ENCODE results near the gene CSGALNACT2.

Gene CSGALNACT2

GRCh38 chr10:43206391-43207235 lies 68.4 kb downstream of the CSGALNACT2 start:
- peaks cover 5% of the 10 kb centered on the region; the same call in 1 of the 2 replicates for H3K4me1 ChIP-seq (ENCODE audit: insufficient read depth, low read length)
- H3K9ac ChIP-seq (ENCODE audit: low read depth, low read length): no peak overlapping the region
- no peaks in the 10 kb centered on the region for H3K36me3 ChIP-seq (ENCODE audit: insufficient read depth, low read length)
- H3K9me3 ChIP-seq (ENCODE audit: control insufficient read depth, insufficient read depth, low read length): no peaks in the 10 kb centered on the region

- no peak overlapping the region for H3K9ac ChIP-seq (ENCODE audit: low read depth, low read length)
- H3K4me1 ChIP-seq (ENCODE audit: insufficient read depth, low read length): peaks cover 5% of the 10 kb centered on the region; the same call in 1 of the 2 replicates
- H3K36me3 ChIP-seq (ENCODE audit: insufficient read depth, low read length): no peaks in the 10 kb centered on the region
- no peaks in the 10 kb centered on the region for H3K9me3 ChIP-seq (ENCODE audit: control insufficient read depth, insufficient read depth, low read length)
These were observed 70.2 kb downstream of the CSGALNACT2 start for GRCh38 chr10:43208147-43209073.

GRCh38 chr10:43209074-43209455 lies 70.8 kb downstream of the CSGALNACT2 start:
- no peaks in the 10 kb centered on the region for H3K9me3 ChIP-seq (ENCODE audit: control insufficient read depth, insufficient read depth, low read length)

GRCh38 chr10:43209651-43210141 lies 71.5 kb downstream of the CSGALNACT2 start:
- no peak overlapping the region for H3K9ac ChIP-seq (ENCODE audit: low read depth, low read length)
- no peaks in the 10 kb centered on the region; the same call in 1 of the 2 replicates for H3K4me1 ChIP-seq (ENCODE audit: insufficient read depth, low read length)
- no peaks in the 10 kb centered on the region for H3K9me3 ChIP-seq (ENCODE audit: control insufficient read depth, insufficient read depth, low read length)
- no peaks in the 10 kb centered on the region for H3K36me3 ChIP-seq (ENCODE audit: insufficient read depth, low read length)

More at GRCh38 chr10:43209074-43209455, 70.8 kb downstream of the CSGALNACT2 start:
- no peak overlapping the region for H3K9ac ChIP-seq (ENCODE audit: low read depth, low read length)
- H3K36me3 ChIP-seq (ENCODE audit: insufficient read depth, low read length): no peaks in the 10 kb centered on the region
- H3K4me1 ChIP-seq (ENCODE audit: insufficient read depth, low read length): peaks cover 3% of the 10 kb centered on the region; the same call in 1 of the 2 replicates

GRCh38 chr10:43210556-43210955 lies 72.3 kb downstream of the CSGALNACT2 start:
- no peak overlapping the region for H3K9ac ChIP-seq (ENCODE audit: low read depth, low read length)
- H3K4me1 ChIP-seq (ENCODE audit: insufficient read depth, low read length): no peaks in the 10 kb centered on the region; the same call in 1 of the 2 replicates
- H3K9me3 ChIP-seq (ENCODE audit: control insufficient read depth, insufficient read depth, low read length): no peaks in the 10 kb centered on the region
- H3K36me3 ChIP-seq (ENCODE audit: insufficient read depth, low read length): no peaks in the 10 kb centered on the region

GRCh38 chr10:43211030-43211429 lies 72.8 kb downstream of the CSGALNACT2 start:
- Histone ChIP-seq H3K9ac (ENCODE audit: low read depth, low read length) (no peak overlapping the region), H3K9me3 (ENCODE audit: control insufficient read depth, insufficient read depth, low read length) (no peaks in the 10 kb centered on the region), H3K4me1 (ENCODE audit: insufficient read depth, low read length) (no peaks in the 10 kb centered on the region; the same call in 1 of the 2 replicates), H3K36me3 (ENCODE audit: insufficient read depth, low read length) (no peaks in the 10 kb centered on the region)

GRCh38 chr10:43211431-43212042 lies 73.3 kb downstream of the CSGALNACT2 start:
- Histone ChIP-seq H3K36me3 (ENCODE audit: insufficient read depth, low read length) (no peaks in the 10 kb centered on the region), H3K9me3 (ENCODE audit: control insufficient read depth, insufficient read depth, low read length) (no peaks in the 10 kb centered on the region), H3K9ac (ENCODE audit: low read depth, low read length) (no peak overlapping the region), H3K4me1 (ENCODE audit: insufficient read depth, low read length) (no peaks in the 10 kb centered on the region; the same call in 1 of the 2 replicates)

- Histone ChIP-seq H3K9ac (ENCODE audit: low read depth, low read length) (no peak overlapping the region), H3K36me3 (ENCODE audit: insufficient read depth, low read length) (no peaks in the 10 kb centered on the region), H3K9me3 (ENCODE audit: control insufficient read depth, insufficient read depth, low read length) (no peaks in the 10 kb centered on the region), H3K4me1 (ENCODE audit: insufficient read depth, low read length) (no peaks in the 10 kb centered on the region; the same call in 1 of the 2 replicates)
These were observed 73.9 kb downstream of the CSGALNACT2 start for GRCh38 chr10:43212043-43212721.

- no peaks in the 10 kb centered on the region; the same call in 1 of the 2 replicates for H3K4me1 ChIP-seq (ENCODE audit: insufficient read depth, low read length)
- no peak overlapping the region for H3K9ac ChIP-seq (ENCODE audit: low read depth, low read length)
- no peaks in the 10 kb centered on the region for H3K36me3 ChIP-seq (ENCODE audit: insufficient read depth, low read length)
- no peaks in the 10 kb centered on the region for H3K9me3 ChIP-seq (ENCODE audit: control insufficient read depth, insufficient read depth, low read length)
These were observed 76.1 kb downstream of the CSGALNACT2 start for GRCh38 chr10:43214071-43214955.

GRCh38 chr10:43214956-43215561 lies 76.8 kb downstream of the CSGALNACT2 start:
- H3K4me1 ChIP-seq (ENCODE audit: insufficient read depth, low read length): no peaks in the 10 kb centered on the region; the same call in 1 of the 2 replicates
- H3K36me3 ChIP-seq (ENCODE audit: insufficient read depth, low read length): no peaks in the 10 kb centered on the region
- no peak overlapping the region for H3K9ac ChIP-seq (ENCODE audit: low read depth, low read length)
- no peaks in the 10 kb centered on the region for H3K9me3 ChIP-seq (ENCODE audit: control insufficient read depth, insufficient read depth, low read length)

GRCh38 chr10:43215758-43216455 lies 77.7 kb downstream of the CSGALNACT2 start:
- Histone ChIP-seq H3K9ac (ENCODE audit: low read depth, low read length) (no peak overlapping the region), H3K4me1 (ENCODE audit: insufficient read depth, low read length) (peaks cover 3% of the 10 kb centered on the region), H3K9me3 (ENCODE audit: control insufficient read depth, insufficient read depth, low read length) (no peaks in the 10 kb centered on the region), H3K36me3 (ENCODE audit: insufficient read depth, low read length) (no peaks in the 10 kb centered on the region)

GRCh38 chr10:43216931-43217562 lies 78.8 kb downstream of the CSGALNACT2 start:
- Histone ChIP-seq H3K9ac (ENCODE audit: low read depth, low read length) (no peak overlapping the region), H3K4me1 (ENCODE audit: insufficient read depth, low read length) (peaks cover 7% of the 10 kb centered on the region), H3K9me3 (ENCODE audit: control insufficient read depth, insufficient read depth, low read length) (no peaks in the 10 kb centered on the region), H3K36me3 (ENCODE audit: insufficient read depth, low read length) (no peaks in the 10 kb centered on the region)

All from ES-I3 (cell line).